Hepatocyte (in vitro differentiated cells): ENCODE results near the gene GRM8. TPM values are rescaled to one million over a fixed set of nuclear protein-coding genes. Genes with fewer than 3 reads are reported as not detected.

ENCODE experiments used
- DNase-seq: peaks from one replicate; pipeline ENCODE4 v3.0.0-alpha.2; 2016; ENCODE audit warnings: low spot score
- H2AFZ ChIP-seq: fragments of 200-600 bp; sonication (generic); 2 replicates; pipeline ENCODE4 v1.6.0; 2016; ENCODE audit warnings: antibody characterized with exemption, mild to moderate bottlenecking
- H3K27ac ChIP-seq: fragments of 200-600 bp; sonication (generic); 2 replicates; pipeline ENCODE4 v1.5.1; 2016; ENCODE audit warnings: mild to moderate bottlenecking
- H3K27me3 ChIP-seq: fragments of 200-600 bp; sonication (generic); 2 replicates; pipeline ENCODE4 v1.6.1; 2016
- H3K36me3 ChIP-seq: fragments of 200-600 bp; sonication (generic); replicated peaks from 2 replicates; pipeline ENCODE4 v1.5.1; 2016; ENCODE audit warnings: low read depth; ENCODE audit not compliant: insufficient read depth
- H3K4me1 ChIP-seq: fragments of 200-600 bp; sonication (generic); 2 replicates; pipeline ENCODE4 v1.5.1; 2016; ENCODE audit warnings: mild to moderate bottlenecking, moderate library complexity; ENCODE audit not compliant: insufficient read depth
- H3K4me2 ChIP-seq: fragments of 200-600 bp; sonication (generic); 2 replicates; pipeline ENCODE4 v1.6.0; 2016
- H3K4me3 ChIP-seq: fragments of 200-600 bp; sonication (generic); 2 replicates; pipeline ENCODE4 v1.5.1; 2016; ENCODE audit warnings: mild to moderate bottlenecking
- H3K79me2 ChIP-seq: fragments of 200-600 bp; sonication (generic); 2 replicates; pipeline ENCODE4 v1.6.0; 2017; ENCODE audit warnings: mild to moderate bottlenecking
- H3K9me2 ChIP-seq: fragments of 200-600 bp; sonication (generic); replicated peaks from 2 replicates; pipeline ENCODE4 v1.6.0; 2017; ENCODE audit warnings: mild to moderate bottlenecking; ENCODE audit not compliant: insufficient read depth
- H3K9me3 ChIP-seq: fragments of 200-600 bp; sonication (generic); 2 replicates; pipeline ENCODE4 v1.5.1; 2016; ENCODE audit warnings: low read depth, mild to moderate bottlenecking
- H4K20me1 ChIP-seq: fragments of 200-600 bp; sonication (generic); 2 replicates; pipeline ENCODE4 v1.6.0; 2016; ENCODE audit warnings: mild to moderate bottlenecking; ENCODE audit not compliant: insufficient read depth, poor library complexity, severe bottlenecking
- CTCF ChIP-seq: fragments of 200-600 bp; sonication (generic); IDR thresholded peaks from 2 replicates; pipeline ENCODE4 v1.5.1; 2016; ENCODE audit warnings: antibody characterized with exemption, mild to moderate bottlenecking; ENCODE audit not compliant: poor library complexity
- EZH2 ChIP-seq: fragments of 200-600 bp; sonication (generic); IDR thresholded peaks from 2 replicates; pipeline ENCODE4 v1.6.1; 2016; ENCODE audit warnings: antibody characterized with exemption, mild to moderate bottlenecking, borderline replicate concordance
- EZH2phosphoT487 ChIP-seq: fragments of 200-600 bp; sonication (generic); IDR thresholded peaks from one replicate; pipeline ENCODE4 v1.6.1; 2018; ENCODE audit warnings: antibody characterized with exemption, mild to moderate bottlenecking, low read depth, moderate library complexity; ENCODE audit not compliant: unreplicated experiment, severe bottlenecking
- WGBS: methylation state at CpG from one replicate; pipeline ENCODE4 v1.1.6; 2016; ENCODE audit warnings: low lambda C conversion rate; ENCODE audit errors: missing lambda C conversion rate; 5-methylcytosine and 5-hydroxymethylcytosine counted together
- polyA plus RNA-seq: library from polyadenylated mRNA; unstranded; fragments of >200 nt; fragmentation: Nextera tagmentation; extraction: Ambion mirVana; gene quantifications from 2 replicates; pipeline ENCODE4 v1.2.1, GENCODE V29; 2016
- total RNA-seq: library from RNA; depleted of rRNA; stranded (reverse); fragments of >200 nt; gene quantifications from 2 replicates; pipeline ENCODE4 v1.2.3, GENCODE V29; 2014

GRM8 gene
- total and polyA plus RNA-seq, 2 experiments from 2014 or later: 0.62 to 4.5 TPM

GRCh38 chr7:127177156-127177555 is 75.6 kb downstream of the GRM8 start:
- no peaks in the 10 kb centered on the region for H4K20me1 ChIP-seq
- no peaks in the 10 kb centered on the region for H3K79me2 ChIP-seq
- no peak for DNase-seq
- no peaks in the 10 kb centered on the region for H3K27me3 ChIP-seq
- no peaks in the 10 kb centered on the region for H3K36me3 ChIP-seq
- no peak overlapping the region for H3K4me2 ChIP-seq
- H3K27ac ChIP-seq: no peak overlapping the region
- TF ChIP-seq EZH2phosphoT487 (no peak), EZH2 (no peak), CTCF (no peak)
- H3K9me2 ChIP-seq: no peaks in the 10 kb centered on the region
- no peaks in the 10 kb centered on the region for H3K9me3 ChIP-seq
- no peak overlapping the region for H2AFZ ChIP-seq
- no peak overlapping the region for H3K4me3 ChIP-seq
- H3K4me1 ChIP-seq: no peaks in the 10 kb centered on the region

GRCh38 chr7:127162366-127162765 is 90.4 kb downstream of the GRM8 start:
- WGBS: 66% methylated on average over 2 of the region's 2 CpGs
- H3K4me1 ChIP-seq: no peaks in the 10 kb centered on the region
- no peak overlapping the region for H3K27ac ChIP-seq
- H3K4me3 ChIP-seq: no peak overlapping the region
- no peak overlapping the region for H2AFZ ChIP-seq
- H4K20me1 ChIP-seq: no peaks in the 10 kb centered on the region
- H3K9me2 ChIP-seq: no peaks in the 10 kb centered on the region
- no peaks in the 10 kb centered on the region for H3K27me3 ChIP-seq
- no peaks in the 10 kb centered on the region for H3K9me3 ChIP-seq
- H3K79me2 ChIP-seq: no peaks in the 10 kb centered on the region
- no peak overlapping the region for H3K4me2 ChIP-seq
- no peak for DNase-seq
- TF ChIP-seq EZH2phosphoT487 (no peak), CTCF (no peak), EZH2 (no peak)
- H3K36me3 ChIP-seq: no peaks in the 10 kb centered on the region

GRCh38 chr7:127158659-127159058 is 94.1 kb downstream of the GRM8 start:
- TF ChIP-seq EZH2phosphoT487 (no peak), CTCF (no peak), EZH2 (no peak)
- H3K4me2 ChIP-seq: no peak overlapping the region
- H3K4me1 ChIP-seq: no peaks in the 10 kb centered on the region
- H3K9me3 ChIP-seq: no peaks in the 10 kb centered on the region
- H3K9me2 ChIP-seq: no peaks in the 10 kb centered on the region
- H3K27ac ChIP-seq: no peak overlapping the region
- 73% methylated on average over 3 of the region's 3 CpGs for WGBS
- no peaks in the 10 kb centered on the region for H3K27me3 ChIP-seq
- H3K4me3 ChIP-seq: no peak overlapping the region
- H3K36me3 ChIP-seq: no peaks in the 10 kb centered on the region
- no peak for DNase-seq
- H3K79me2 ChIP-seq: no peaks in the 10 kb centered on the region
- H2AFZ ChIP-seq: no peak overlapping the region
- no peaks in the 10 kb centered on the region for H4K20me1 ChIP-seq

GRCh38 chr7:127154958-127155357 is 97.8 kb downstream of the GRM8 start:
- no peaks in the 10 kb centered on the region for H3K36me3 ChIP-seq
- no peak for TF ChIP-seq EZH2
- no peak for TF ChIP-seq EZH2phosphoT487
- no peak for TF ChIP-seq CTCF
- 78% methylated on average over 4 of the region's 4 CpGs for WGBS
- no peak for DNase-seq
- no peaks in the 10 kb centered on the region for H4K20me1 ChIP-seq
- H3K79me2 ChIP-seq: no peaks in the 10 kb centered on the region
- no peak overlapping the region for H3K4me3 ChIP-seq
- H3K4me2 ChIP-seq: no peak overlapping the region
- no peaks in the 10 kb centered on the region for H3K9me2 ChIP-seq
- no peak overlapping the region for H3K27ac ChIP-seq
- no peaks in the 10 kb centered on the region for H3K4me1 ChIP-seq
- H2AFZ ChIP-seq: no peak overlapping the region
- no peaks in the 10 kb centered on the region for H3K27me3 ChIP-seq
- no peaks in the 10 kb centered on the region for H3K9me3 ChIP-seq
